Measurements from ENCODE around the gene KRTAP12-2.

KRTAP12-2 gene

GRCh38 chr21:44684483-44684882 is 17.8 kb upstream of the KRTAP12-2 start:
- Histone ChIP-seq H3K9me3 (ENCODE audit: control insufficient read depth in 5 of 5, low read length in 5 of 5) (no peaks in the 10 kb centered on the region), H3K4me1 (ENCODE audit: control insufficient read depth in 5 of 5, insufficient read depth in 5 of 5, low read length in 5 of 5) (peaks cover 0 to 2% (median 0%) of the 10 kb centered on the region in 5 donors), H3K4me3 (ENCODE audit: low read depth in 1 of 5, low read length in 5 of 5) (no peak overlapping the region), H3K27ac (ENCODE audit: low read depth, low read length) (no peak overlapping the region), H3K36me3 (ENCODE audit: control insufficient read depth in 5 of 5, insufficient read depth in 5 of 5, low read length in 5 of 5) (no peaks in the 10 kb centered on the region), H3K9ac (ENCODE audit: low read length in 5 of 5) (no peak overlapping the region), H3K27me3 (ENCODE audit: control insufficient read depth in 5 of 5, insufficient read depth in 4 of 5, low read length in 5 of 5) (peaks cover 0 to 30% (median 12%) of the 10 kb centered on the region in 5 donors)

GRCh38 chr21:44684077-44684476 is 17.4 kb upstream of the KRTAP12-2 start:
- no peaks in the 10 kb centered on the region for H3K36me3 ChIP-seq (ENCODE audit: control insufficient read depth in 5 of 5, insufficient read depth in 5 of 5, low read length in 5 of 5)
- H3K4me1 ChIP-seq (ENCODE audit: control insufficient read depth in 5 of 5, insufficient read depth in 5 of 5, low read length in 5 of 5) = peaks cover 0 to 2% (median 0%) of the 10 kb centered on the region in 5 donors
- H3K27me3 ChIP-seq (ENCODE audit: control insufficient read depth in 5 of 5, insufficient read depth in 4 of 5, low read length in 5 of 5) = peaks cover 0 to 30% (median 12%) of the 10 kb centered on the region in 5 donors
- no peak overlapping the region for H3K4me3 ChIP-seq (ENCODE audit: low read depth in 1 of 5, low read length in 5 of 5)
- H3K9me3 ChIP-seq (ENCODE audit: control insufficient read depth in 5 of 5, low read length in 5 of 5) = no peaks in the 10 kb centered on the region
- H3K27ac ChIP-seq (ENCODE audit: low read depth, low read length) = no peak overlapping the region
- H3K9ac ChIP-seq (ENCODE audit: low read length in 5 of 5) = no peak overlapping the region

- H3K27me3 ChIP-seq (ENCODE audit: control insufficient read depth in 5 of 5, insufficient read depth in 4 of 5, low read length in 5 of 5) = peaks cover 0 to 26% (median 11%) of the 10 kb centered on the region in 5 donors
- no peak overlapping the region for H3K9ac ChIP-seq (ENCODE audit: low read length in 5 of 5)
- H3K4me1 ChIP-seq (ENCODE audit: control insufficient read depth in 5 of 5, insufficient read depth in 5 of 5, low read length in 5 of 5) = peaks cover 0 to 2% (median 0%) of the 10 kb centered on the region in 5 donors
- no peak overlapping the region for H3K27ac ChIP-seq (ENCODE audit: low read depth, low read length)
- no peak overlapping the region for H3K4me3 ChIP-seq (ENCODE audit: low read depth in 1 of 5, low read length in 5 of 5)
- no peaks in the 10 kb centered on the region for H3K9me3 ChIP-seq (ENCODE audit: control insufficient read depth in 5 of 5, low read length in 5 of 5)
- no peaks in the 10 kb centered on the region for H3K36me3 ChIP-seq (ENCODE audit: control insufficient read depth in 5 of 5, insufficient read depth in 5 of 5, low read length in 5 of 5)
Measured at GRCh38 chr21:44682580-44683151, 15.9 kb upstream of the KRTAP12-2 start.

- Histone ChIP-seq H3K27ac (ENCODE audit: low read depth, low read length) (no peak within 1 kb of the TSS), H3K36me3 (ENCODE audit: control insufficient read depth in 5 of 5, insufficient read depth in 5 of 5, low read length in 5 of 5) (no peaks in the 10 kb centered on the region), H3K9me3 (ENCODE audit: control insufficient read depth in 5 of 5, low read length in 5 of 5) (no peaks in the 10 kb centered on the region), H3K4me1 (ENCODE audit: control insufficient read depth in 5 of 5, insufficient read depth in 5 of 5, low read length in 5 of 5) (peaks cover 0 to under 1% (median 0%) of the 10 kb centered on the region in 5 donors), H3K4me3 (ENCODE audit: low read depth in 1 of 5, low read length in 5 of 5) (no peak within 1 kb of the TSS), H3K27me3 (ENCODE audit: control insufficient read depth in 5 of 5, insufficient read depth in 4 of 5, low read length in 5 of 5) (peaks cover 0 to 19% (median 8%) of the 10 kb centered on the region in 5 donors), H3K9ac (ENCODE audit: low read length in 5 of 5) (no peak within 1 kb of the TSS)
Measured at GRCh38 chr21:44681861-44682579, 15.3 kb upstream of the KRTAP12-2 start, which contains the start of gene KRTAP12-1. KRTAP12-1 (minus strand) TSS chr21:44682163; CDS start chr21:44682123, 40 bp downstream.

- Histone ChIP-seq H3K9ac (ENCODE audit: low read length in 5 of 5) (no peak overlapping the region), H3K9me3 (ENCODE audit: control insufficient read depth in 5 of 5, low read length in 5 of 5) (no peaks in the 10 kb centered on the region), H3K4me3 (ENCODE audit: low read depth in 1 of 5, low read length in 5 of 5) (no peak overlapping the region), H3K4me1 (ENCODE audit: control insufficient read depth in 5 of 5, insufficient read depth in 5 of 5, low read length in 5 of 5) (no peaks in the 10 kb centered on the region), H3K27me3 (ENCODE audit: control insufficient read depth in 5 of 5, insufficient read depth in 4 of 5, low read length in 5 of 5) (peaks cover 0 to 12% (median 5%) of the 10 kb centered on the region in 5 donors), H3K27ac (ENCODE audit: low read depth, low read length) (no peak overlapping the region), H3K36me3 (ENCODE audit: control insufficient read depth in 5 of 5, insufficient read depth in 5 of 5, low read length in 5 of 5) (no peaks in the 10 kb centered on the region)
Measured at GRCh38 chr21:44681152-44681551, 14.4 kb upstream of the KRTAP12-2 start.

- no peaks in the 10 kb centered on the region for H3K36me3 ChIP-seq (ENCODE audit: control insufficient read depth in 5 of 5, insufficient read depth in 5 of 5, low read length in 5 of 5)
- H3K4me3 ChIP-seq (ENCODE audit: low read depth in 1 of 5, low read length in 5 of 5) = no peak overlapping the region
- peaks cover 0 to 5% (median 4%) of the 10 kb centered on the region in 5 donors for H3K27me3 ChIP-seq (ENCODE audit: control insufficient read depth in 5 of 5, insufficient read depth in 4 of 5, low read length in 5 of 5)
- peaks cover 0 to 4% (median 0%) of the 10 kb centered on the region in 5 donors for H3K9me3 ChIP-seq (ENCODE audit: control insufficient read depth in 5 of 5, low read length in 5 of 5)
- no peak overlapping the region for H3K27ac ChIP-seq (ENCODE audit: low read depth, low read length)
- H3K4me1 ChIP-seq (ENCODE audit: control insufficient read depth in 5 of 5, insufficient read depth in 5 of 5, low read length in 5 of 5) = no peaks in the 10 kb centered on the region
- H3K9ac ChIP-seq (ENCODE audit: low read length in 5 of 5) = no peak overlapping the region
Measured at GRCh38 chr21:44677881-44678280, 11.2 kb upstream of the KRTAP12-2 start.

- Histone ChIP-seq H3K4me1 (ENCODE audit: control insufficient read depth in 5 of 5, insufficient read depth in 5 of 5, low read length in 5 of 5) (no peaks in the 10 kb centered on the region), H3K4me3 (ENCODE audit: low read depth in 1 of 5, low read length in 5 of 5) (no peak overlapping the region)
Measured at GRCh38 chr21:44671911-44672310, 5.2 kb upstream of the KRTAP12-2 start.

GRCh38 chr21:44670642-44671432 is 4.1 kb upstream of the KRTAP12-2 start:
- Histone ChIP-seq H3K4me1 (ENCODE audit: control insufficient read depth in 5 of 5, insufficient read depth in 5 of 5, low read length in 5 of 5) (no peaks in the 10 kb centered on the region), H3K27ac (ENCODE audit: low read depth, low read length) (no peak overlapping the region), H3K27me3 (ENCODE audit: control insufficient read depth in 5 of 5, insufficient read depth in 4 of 5, low read length in 5 of 5) (peaks cover 0 to 11% (median 5%) of the 10 kb centered on the region in 5 donors), H3K9ac (ENCODE audit: low read length in 5 of 5) (no peak overlapping the region), H3K4me3 (ENCODE audit: low read depth in 1 of 5, low read length in 5 of 5) (peak overlapping the region in 1 of 5 donors; percentile 13), H3K9me3 (ENCODE audit: control insufficient read depth in 5 of 5, low read length in 5 of 5) (peaks cover 0 to 23% (median 9%) of the 10 kb centered on the region in 5 donors), H3K36me3 (ENCODE audit: control insufficient read depth in 5 of 5, insufficient read depth in 5 of 5, low read length in 5 of 5) (no peaks in the 10 kb centered on the region)

More at GRCh38 chr21:44671911-44672310, 5.2 kb upstream of the KRTAP12-2 start:
- Histone ChIP-seq H3K36me3 (ENCODE audit: control insufficient read depth in 5 of 5, insufficient read depth in 5 of 5, low read length in 5 of 5) (no peaks in the 10 kb centered on the region), H3K9me3 (ENCODE audit: control insufficient read depth in 5 of 5, low read length in 5 of 5) (peaks cover 0 to 23% (median 9%) of the 10 kb centered on the region in 5 donors), H3K9ac (ENCODE audit: low read length in 5 of 5) (no peak overlapping the region), H3K27me3 (ENCODE audit: control insufficient read depth in 5 of 5, insufficient read depth in 4 of 5, low read length in 5 of 5) (peaks cover 0 to 11% (median 0%) of the 10 kb centered on the region in 5 donors), H3K27ac (ENCODE audit: low read depth, low read length) (no peak overlapping the region)

- H3K4me1 ChIP-seq (ENCODE audit: control insufficient read depth in 5 of 5, insufficient read depth in 5 of 5, low read length in 5 of 5) = no peaks in the 10 kb centered on the region
- H3K27ac ChIP-seq (ENCODE audit: low read depth, low read length) = no peak overlapping the region
- no peaks in the 10 kb centered on the region for H3K36me3 ChIP-seq (ENCODE audit: control insufficient read depth in 5 of 5, insufficient read depth in 5 of 5, low read length in 5 of 5)
- peaks cover 0 to 15% (median 5%) of the 10 kb centered on the region in 5 donors for H3K27me3 ChIP-seq (ENCODE audit: control insufficient read depth in 5 of 5, insufficient read depth in 4 of 5, low read length in 5 of 5)
- peaks cover 0 to 18% (median 14%) of the 10 kb centered on the region in 5 donors for H3K9me3 ChIP-seq (ENCODE audit: control insufficient read depth in 5 of 5, low read length in 5 of 5)
- no peak overlapping the region for H3K4me3 ChIP-seq (ENCODE audit: low read depth in 1 of 5, low read length in 5 of 5)
- H3K9ac ChIP-seq (ENCODE audit: low read length in 5 of 5) = no peak overlapping the region
Measured at GRCh38 chr21:44667612-44668011, 885 bp upstream of the KRTAP12-2 start.
